ENCODE data around the gene LRRC75B. TPM values are rescaled to one million over a fixed set of nuclear protein-coding genes. Genes with fewer than 3 reads are reported as not detected.

Gene LRRC75B
- total and polyA plus RNA-seq, 2 of the 8 experiments (the other 6 are each of a cell fraction or from before 2014, with no cell fraction given): 12.2 to 26.6 TPM

DNA sequence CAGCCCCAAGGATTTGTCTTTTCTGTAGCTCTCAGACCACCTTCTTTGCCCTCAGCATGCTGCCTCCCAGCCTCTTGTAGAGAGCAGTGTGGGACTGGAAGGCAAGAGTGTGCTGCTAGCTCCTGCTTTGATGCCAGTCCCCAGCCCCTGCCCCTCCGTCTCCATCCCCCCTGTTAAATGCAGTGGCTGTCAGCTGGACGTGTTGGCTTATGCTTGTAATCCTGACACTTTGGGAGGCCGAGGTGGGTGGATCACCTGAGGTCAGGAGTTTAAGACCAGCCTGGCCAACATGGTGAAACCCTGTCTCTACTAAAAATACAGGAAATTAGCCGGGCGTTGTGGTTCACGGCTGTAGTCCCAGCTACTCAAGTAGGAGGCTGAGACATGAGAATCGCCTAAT is 21.6 kb downstream of the LRRC75B start (continued):
- TF ChIP-seq, protein P1, sequence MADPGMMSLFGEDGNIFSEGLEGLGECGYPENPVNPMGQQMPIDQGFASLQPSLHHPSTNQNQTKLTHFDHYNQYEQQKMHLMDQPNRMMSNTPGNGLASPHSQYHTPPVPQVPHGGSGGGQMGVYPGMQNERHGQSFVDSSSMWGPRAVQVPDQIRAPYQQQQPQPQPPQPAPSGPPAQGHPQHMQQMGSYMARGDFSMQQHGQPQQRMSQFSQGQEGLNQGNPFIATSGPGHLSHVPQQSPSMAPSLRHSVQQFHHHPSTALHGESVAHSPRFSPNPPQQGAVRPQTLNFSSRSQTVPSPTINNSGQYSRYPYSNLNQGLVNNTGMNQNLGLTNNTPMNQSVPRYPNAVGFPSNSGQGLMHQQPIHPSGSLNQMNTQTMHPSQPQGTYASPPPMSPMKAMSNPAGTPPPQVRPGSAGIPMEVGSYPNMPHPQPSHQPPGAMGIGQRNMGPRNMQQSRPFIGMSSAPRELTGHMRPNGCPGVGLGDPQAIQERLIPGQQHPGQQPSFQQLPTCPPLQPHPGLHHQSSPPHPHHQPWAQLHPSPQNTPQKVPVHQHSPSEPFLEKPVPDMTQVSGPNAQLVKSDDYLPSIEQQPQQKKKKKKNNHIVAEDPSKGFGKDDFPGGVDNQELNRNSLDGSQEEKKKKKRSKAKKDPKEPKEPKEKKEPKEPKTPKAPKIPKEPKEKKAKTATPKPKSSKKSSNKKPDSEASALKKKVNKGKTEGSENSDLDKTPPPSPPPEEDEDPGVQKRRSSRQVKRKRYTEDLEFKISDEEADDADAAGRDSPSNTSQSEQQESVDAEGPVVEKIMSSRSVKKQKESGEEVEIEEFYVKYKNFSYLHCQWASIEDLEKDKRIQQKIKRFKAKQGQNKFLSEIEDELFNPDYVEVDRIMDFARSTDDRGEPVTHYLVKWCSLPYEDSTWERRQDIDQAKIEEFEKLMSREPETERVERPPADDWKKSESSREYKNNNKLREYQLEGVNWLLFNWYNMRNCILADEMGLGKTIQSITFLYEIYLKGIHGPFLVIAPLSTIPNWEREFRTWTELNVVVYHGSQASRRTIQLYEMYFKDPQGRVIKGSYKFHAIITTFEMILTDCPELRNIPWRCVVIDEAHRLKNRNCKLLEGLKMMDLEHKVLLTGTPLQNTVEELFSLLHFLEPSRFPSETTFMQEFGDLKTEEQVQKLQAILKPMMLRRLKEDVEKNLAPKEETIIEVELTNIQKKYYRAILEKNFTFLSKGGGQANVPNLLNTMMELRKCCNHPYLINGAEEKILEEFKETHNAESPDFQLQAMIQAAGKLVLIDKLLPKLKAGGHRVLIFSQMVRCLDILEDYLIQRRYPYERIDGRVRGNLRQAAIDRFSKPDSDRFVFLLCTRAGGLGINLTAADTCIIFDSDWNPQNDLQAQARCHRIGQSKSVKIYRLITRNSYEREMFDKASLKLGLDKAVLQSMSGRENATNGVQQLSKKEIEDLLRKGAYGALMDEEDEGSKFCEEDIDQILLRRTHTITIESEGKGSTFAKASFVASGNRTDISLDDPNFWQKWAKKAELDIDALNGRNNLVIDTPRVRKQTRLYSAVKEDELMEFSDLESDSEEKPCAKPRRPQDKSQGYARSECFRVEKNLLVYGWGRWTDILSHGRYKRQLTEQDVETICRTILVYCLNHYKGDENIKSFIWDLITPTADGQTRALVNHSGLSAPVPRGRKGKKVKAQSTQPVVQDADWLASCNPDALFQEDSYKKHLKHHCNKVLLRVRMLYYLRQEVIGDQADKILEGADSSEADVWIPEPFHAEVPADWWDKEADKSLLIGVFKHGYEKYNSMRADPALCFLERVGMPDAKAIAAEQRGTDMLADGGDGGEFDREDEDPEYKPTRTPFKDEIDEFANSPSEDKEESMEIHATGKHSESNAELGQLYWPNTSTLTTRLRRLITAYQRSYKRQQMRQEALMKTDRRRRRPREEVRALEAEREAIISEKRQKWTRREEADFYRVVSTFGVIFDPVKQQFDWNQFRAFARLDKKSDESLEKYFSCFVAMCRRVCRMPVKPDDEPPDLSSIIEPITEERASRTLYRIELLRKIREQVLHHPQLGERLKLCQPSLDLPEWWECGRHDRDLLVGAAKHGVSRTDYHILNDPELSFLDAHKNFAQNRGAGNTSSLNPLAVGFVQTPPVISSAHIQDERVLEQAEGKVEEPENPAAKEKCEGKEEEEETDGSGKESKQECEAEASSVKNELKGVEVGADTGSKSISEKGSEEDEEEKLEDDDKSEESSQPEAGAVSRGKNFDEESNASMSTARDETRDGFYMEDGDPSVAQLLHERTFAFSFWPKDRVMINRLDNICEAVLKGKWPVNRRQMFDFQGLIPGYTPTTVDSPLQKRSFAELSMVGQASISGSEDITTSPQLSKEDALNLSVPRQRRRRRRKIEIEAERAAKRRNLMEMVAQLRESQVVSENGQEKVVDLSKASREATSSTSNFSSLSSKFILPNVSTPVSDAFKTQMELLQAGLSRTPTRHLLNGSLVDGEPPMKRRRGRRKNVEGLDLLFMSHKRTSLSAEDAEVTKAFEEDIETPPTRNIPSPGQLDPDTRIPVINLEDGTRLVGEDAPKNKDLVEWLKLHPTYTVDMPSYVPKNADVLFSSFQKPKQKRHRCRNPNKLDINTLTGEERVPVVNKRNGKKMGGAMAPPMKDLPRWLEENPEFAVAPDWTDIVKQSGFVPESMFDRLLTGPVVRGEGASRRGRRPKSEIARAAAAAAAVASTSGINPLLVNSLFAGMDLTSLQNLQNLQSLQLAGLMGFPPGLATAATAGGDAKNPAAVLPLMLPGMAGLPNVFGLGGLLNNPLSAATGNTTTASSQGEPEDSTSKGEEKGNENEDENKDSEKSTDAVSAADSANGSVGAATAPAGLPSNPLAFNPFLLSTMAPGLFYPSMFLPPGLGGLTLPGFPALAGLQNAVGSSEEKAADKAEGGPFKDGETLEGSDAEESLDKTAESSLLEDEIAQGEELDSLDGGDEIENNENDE (IDR thresholded peaks at IDR 0.05; ENCODE audit: insufficient replicate concordance, low read length): no peak
- TF ChIP-seq GABPA (IDR thresholded peaks at IDR 0.05; ENCODE audit: borderline replicate concordance, insufficient read depth, low read length): no peak
- TF ChIP-seq PHF8 (conservative IDR thresholded peaks at IDR 0.05; ENCODE audit: low read depth, low read length): no peak
- no peak for TF ChIP-seq NANOG (IDR thresholded peaks at IDR 0.05; ENCODE audit: insufficient read depth, low read depth, low read length, poor library complexity, severe bottlenecking)
- TF ChIP-seq FOSL1 (IDR thresholded peaks at IDR 0.05; ENCODE audit: insufficient read depth, low read depth, low read length): no peak
- no peak for TF ChIP-seq RXRA (IDR thresholded peaks at IDR 0.05; ENCODE audit: insufficient read depth, low read depth, low read length)
- no peak for TF ChIP-seq JUN (IDR thresholded peaks at IDR 0.05; ENCODE audit: low read depth, low read length)
